HepG2 (cell line): Measurements from ENCODE around the gene TEKT3. TPM values are rescaled to one million over a fixed set of nuclear protein-coding genes. Genes with fewer than 3 reads are reported as not detected.

Experiments
- ARID4A ChIP-seq: sonication (generic); formaldehyde crosslinking; IDR thresholded peaks from 2 replicates; pipeline ENCODE4 v1.5.0; 2020; ENCODE audit warnings: mild to moderate bottlenecking, missing genetic modification reagents, borderline replicate concordance
- BATF2 ChIP-seq: sonication (generic); formaldehyde crosslinking; IDR thresholded peaks from 2 replicates; pipeline ENCODE4 v1.8.0; 2022; ENCODE audit warnings: mild to moderate bottlenecking, missing genetic modification reagents, moderate library complexity
- CHCHD3 ChIP-seq: sonication (generic); formaldehyde crosslinking; IDR thresholded peaks from 2 replicates; pipeline ENCODE4 v1.8.0; 2022; ENCODE audit warnings: mild to moderate bottlenecking, missing genetic modification reagents, moderate library complexity
- FOXM1 ChIP-seq: sonication (generic); formaldehyde crosslinking; IDR thresholded peaks from 2 replicates; pipeline ENCODE4 v1.5.0; 2020; ENCODE audit warnings: missing genetic modification reagents
- HMGXB4 ChIP-seq, 2 experiments: sonication (generic) in 1 of 2; formaldehyde crosslinking in 1 of 2; IDR thresholded peaks; 2 replicates each; pipeline versions ENCODE4 v1.4.0 to v1.6.1; 2018 to 2020; ENCODE audit warnings: missing genetic modification reagents in 2 of 2, borderline replicate concordance in 1 of 2, low read depth in 1 of 2, mild to moderate bottlenecking in 1 of 2, missing biosample characterization in 1 of 2
- HOXD1 ChIP-seq: sonication (generic); formaldehyde crosslinking; IDR thresholded peaks from 2 replicates; pipeline ENCODE4 v1.5.0; 2020; ENCODE audit warnings: missing genetic modification reagents
- MBNL3 ChIP-seq: fragments of 250-450 bp; sonication (Bioruptor Pico); conservative IDR thresholded peaks from 2 replicates; pipeline ENCODE4 v1.8.0; 2022; ENCODE audit warnings: mild to moderate bottlenecking, inconsistent platforms
- MYC ChIP-seq: sonication (generic); formaldehyde crosslinking; IDR thresholded peaks from 2 replicates; pipeline ENCODE4 v1.9.0; 2021; ENCODE audit warnings: missing genetic modification reagents, borderline replicate concordance
- SIN3B ChIP-seq: fragments of 150-350 bp; IDR thresholded peaks from 2 replicates; pipeline ENCODE4 v1.6.1; 2014; ENCODE audit warnings: low read length
- SRSF4 ChIP-seq: fragments of 200-400 bp; formaldehyde crosslinking; IDR thresholded peaks from one replicate; pipeline ENCODE4 v1.6.1; 2018; ENCODE audit warnings: mild to moderate bottlenecking, low read depth, low read length, moderate library complexity; ENCODE audit not compliant: poor library complexity, severe bottlenecking
- ZNF142 ChIP-seq: sonication (generic); formaldehyde crosslinking; IDR thresholded peaks from 2 replicates; pipeline ENCODE4 v1.4.0; 2020; ENCODE audit warnings: missing genetic modification reagents
- ZNF414 ChIP-seq: sonication (generic); formaldehyde crosslinking; IDR thresholded peaks from 2 replicates; pipeline ENCODE4 v1.5.0; 2020; ENCODE audit warnings: missing genetic modification reagents
- polyA plus RNA-seq, 8 experiments: library from polyadenylated mRNA; depleted of rRNA in 3 of 8; stranded (reverse) in 7 of 8; unstranded in 1 of 8; fragments of >200 nt; fragmentation: Illumina TruSeq in 4 of 8; extraction: Trizol in 4 of 8; gene quantifications; 2 replicates each; pipeline versions ENCODE4 v1.2.1 to v1.2.3, GENCODE V29; 2011 to 2016; ENCODE audit warnings: low read depth in 4 of 8, missing spikeins in 1 of 8, mixed read lengths in 1 of 8; ENCODE audit not compliant: insufficient read depth in 1 of 8
- total RNA-seq, 5 experiments: library from RNA; depleted of rRNA; stranded (reverse); fragments of >200 nt; fragmentation: Illumina TruSeq; extraction: Trizol; gene quantifications; 2 replicates each; pipeline ENCODE4 v1.2.3, GENCODE V29; 2016; ENCODE audit warnings: low read depth in 1 of 5

Gene TEKT3
- total and polyA plus RNA-seq, 2 of the 13 experiments (the other 11 are each of a cell fraction or from before 2014, with no cell fraction given): 0.58 to 0.82 TPM

GRCh38 chr17:15260376-15261257 is 80.8 kb downstream of the TEKT3 start (continued):
- TF ChIP-seq HMGXB4 (CRISPR knock-in tag; IDR thresholded peaks at IDR 0.05; ENCODE audit: borderline replicate concordance in 1 of 2, low read depth in 1 of 2): peak; percentile 46 to 82; a peak in 2 of 4 replicates
- no peak for TF ChIP-seq ZNF414 (CRISPR knock-in tag)
- no peak for TF ChIP-seq BATF2 (CRISPR knock-in tag)
- peak; percentile 94; the same call in 1 of the 2 replicates for TF ChIP-seq ZNF142 (CRISPR knock-in tag)
- TF ChIP-seq CHCHD3 (CRISPR knock-in tag): no peak
- TF ChIP-seq MYC (CRISPR knock-in tag): no peak
- no peak for TF ChIP-seq SIN3B
- no peak for TF ChIP-seq FOXM1 (CRISPR knock-in tag)
- no peak for TF ChIP-seq MBNL3 (CRISPR knock-in tag)
- no peak for TF ChIP-seq HOXD1 (CRISPR knock-in tag)
- TF ChIP-seq SRSF4: no peak
- TF ChIP-seq ARID4A: peak; percentile 46; the same call in 1 of the 2 replicates
